ENCODE results near the gene DSC1. TPM values are rescaled to one million over a fixed set of nuclear protein-coding genes. Genes with fewer than 3 reads are reported as not detected.

Gene DSC1
- total and polyA plus RNA-seq, 2 of the 8 experiments (the other 6 are each of a cell fraction or from before 2014, with no cell fraction given), result 0.02 TPM; not detected in 1

DNA sequence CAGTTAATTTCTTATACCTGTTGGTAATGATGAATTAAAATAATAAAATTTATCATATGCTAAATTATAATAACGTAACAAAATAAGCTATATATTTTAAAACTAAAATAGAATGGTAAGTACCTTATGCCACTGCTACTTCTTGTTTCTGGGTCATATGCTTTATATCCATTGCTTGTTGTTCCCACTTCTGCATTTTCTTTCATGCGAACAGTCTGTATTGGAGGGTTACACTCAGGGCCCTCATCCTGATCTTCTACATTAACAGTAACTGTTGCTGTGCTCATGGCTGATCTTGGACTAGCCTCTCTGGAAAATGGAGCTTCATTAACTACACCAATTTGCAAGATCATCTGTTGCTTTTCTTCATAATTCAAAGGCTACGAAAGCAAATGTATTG lies 82.7 kb downstream of the DSC1 start:
- Histone ChIP-seq H2BK20ac (ENCODE audit: low read length) (no peak overlapping the region), H3K14ac (ENCODE audit: insufficient read length) (no peak overlapping the region), H4K5ac (ENCODE audit: insufficient read length, low read depth, low read length) (no peak overlapping the region), H3K27ac (ENCODE audit: low read depth, low read length) (no peak overlapping the region), H3K36me3 (ENCODE audit: control insufficient read depth in 2 of 4, insufficient read depth in 4 of 4, low read length in 3 of 4) (peaks cover 2 to 39% (median 22%) of the 10 kb centered on the region in 4 experiments; a peak in 7 of 8 replicates), H3K9ac (replicated peaks in 1 of 4; ENCODE audit: extremely low read depth in 1 of 4, low read depth in 3 of 4, low read length in 3 of 4) (no peak overlapping the region), H3K18ac (ENCODE audit: extremely low read depth, low read length) (no peak overlapping the region), H2BK12ac (ENCODE audit: low read depth, low read length) (no peak overlapping the region), H3K4me2 (ENCODE audit: insufficient read depth in 1 of 2, low read depth in 2 of 2, low read length in 2 of 2) (no peak overlapping the region), H3K23me2 (ENCODE audit: low read depth, low read length) (no peaks in the 10 kb centered on the region; the same call in 1 of the 2 replicates), H3K56ac (replicated peaks; ENCODE audit: insufficient read length, low read depth, low read length) (no peak overlapping the region), H3K4ac (replicated peaks; ENCODE audit: insufficient read length, low read depth, low read length) (no peak overlapping the region), H3K4me1 (replicated peaks in 1 of 4; ENCODE audit: control insufficient read depth in 3 of 4, insufficient read depth in 4 of 4, low read length in 3 of 4) (no peaks in the 10 kb centered on the region), H2BK120ac (replicated peaks; ENCODE audit: low read depth, low read length) (no peak overlapping the region), H4K91ac (replicated peaks; ENCODE audit: insufficient read length, low read length) (no peak overlapping the region), H4K20me1 (replicated peaks in 1 of 2; ENCODE audit: control insufficient read depth in 1 of 2, insufficient read depth in 2 of 2, low read length in 2 of 2) (no peaks in the 10 kb centered on the region), H4K8ac (ENCODE audit: extremely low read depth, insufficient read depth, low read length) (no peak overlapping the region), H2BK15ac (ENCODE audit: low read length) (no peak overlapping the region), H3K79me2 (ENCODE audit: control insufficient read depth in 1 of 2, insufficient read depth in 2 of 2, low read length in 2 of 2) (no peaks in the 10 kb centered on the region), H3K23ac (ENCODE audit: insufficient read length) (no peak overlapping the region), H3K27me3 (replicated peaks in 1 of 4; ENCODE audit: control insufficient read depth in 3 of 4, extremely low read depth in 1 of 4, insufficient read depth in 3 of 4, low read length in 3 of 4) (no peaks in the 10 kb centered on the region), H3K9me3 (ENCODE audit: insufficient read depth in 2 of 2, low read depth in 1 of 2, low read length in 1 of 2) (no peaks in the 10 kb centered on the region), H3K4me3 (ENCODE audit: extremely low read depth in 1 of 4, insufficient read depth in 2 of 4, low read depth in 3 of 4, low read length in 4 of 4) (no peak overlapping the region), H2AK5ac (ENCODE audit: low read depth, low read length) (no peak overlapping the region), H3K79me1 (ENCODE audit: low read depth, low read length) (no peaks in the 10 kb centered on the region), H2AFZ (ENCODE audit: low read length) (no peak overlapping the region), H2BK5ac (ENCODE audit: low read depth, low read length) (no peak overlapping the region)
- DNase-seq (ENCODE audit: low read depth in 1 of 2, low spot score in 2 of 2) (no peak), FAIRE-seq (no peak)
- CTCF ChIA-PET (ENCODE audit: partially characterized antibody), result no interaction called here
- POLR2A ChIA-PET (ENCODE audit: partially characterized antibody), result no interaction called here
- WGBS, 2 experiments (ENCODE audit: extremely low coverage in 1 of 2, insufficient coverage in 1 of 2, insufficient read length in 1 of 2, insufficient replicate concordance in 2 of 2, low coverage in 1 of 2, low lambda C conversion rate in 2 of 2, missing lambda C conversion rate in 1 of 2), result 93% methylated on average over 3 of the region's 3 CpGs; no CpG with 5 or more reads in 1 of the 2 experiments
- no peak for TF ChIP-seq GABPA (IDR thresholded peaks at IDR 0.05; ENCODE audit: borderline replicate concordance, insufficient read depth, low read length)
- no peak for TF ChIP-seq TCF12 (IDR thresholded peaks at IDR 0.05; ENCODE audit: low read depth, low read length)
- TF ChIP-seq BCL11A (IDR thresholded peaks at IDR 0.05; ENCODE audit: low read depth in 2 of 2, low read length in 2 of 2), result no peak
- no peak for TF ChIP-seq EZH2 (IDR thresholded peaks at IDR 0.05; ENCODE audit: low read depth, low read length, severe bottlenecking)
- no peak for TF ChIP-seq CBX8 (IDR thresholded peaks at IDR 0.05; ENCODE audit: borderline replicate concordance, low read depth, low read length)
- no peak for TF ChIP-seq JUND (IDR thresholded peaks at IDR 0.05; ENCODE audit: low read length)
- TF ChIP-seq RXRA (IDR thresholded peaks at IDR 0.05; ENCODE audit: insufficient read depth, low read depth, low read length), result no peak
- TF ChIP-seq, protein P1, sequence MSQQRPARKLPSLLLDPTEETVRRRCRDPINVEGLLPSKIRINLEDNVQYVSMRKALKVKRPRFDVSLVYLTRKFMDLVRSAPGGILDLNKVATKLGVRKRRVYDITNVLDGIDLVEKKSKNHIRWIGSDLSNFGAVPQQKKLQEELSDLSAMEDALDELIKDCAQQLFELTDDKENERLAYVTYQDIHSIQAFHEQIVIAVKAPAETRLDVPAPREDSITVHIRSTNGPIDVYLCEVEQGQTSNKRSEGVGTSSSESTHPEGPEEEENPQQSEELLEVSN (IDR thresholded peaks at IDR 0.05), result no peak
- no peak for TF ChIP-seq SIX5 (IDR thresholded peaks at IDR 0.05; ENCODE audit: low read depth, low read length)
- TF ChIP-seq SAP30 (IDR thresholded peaks at IDR 0.05; ENCODE audit: insufficient read depth, insufficient replicate concordance, low read length), result no peak
- TF ChIP-seq, protein P2, sequence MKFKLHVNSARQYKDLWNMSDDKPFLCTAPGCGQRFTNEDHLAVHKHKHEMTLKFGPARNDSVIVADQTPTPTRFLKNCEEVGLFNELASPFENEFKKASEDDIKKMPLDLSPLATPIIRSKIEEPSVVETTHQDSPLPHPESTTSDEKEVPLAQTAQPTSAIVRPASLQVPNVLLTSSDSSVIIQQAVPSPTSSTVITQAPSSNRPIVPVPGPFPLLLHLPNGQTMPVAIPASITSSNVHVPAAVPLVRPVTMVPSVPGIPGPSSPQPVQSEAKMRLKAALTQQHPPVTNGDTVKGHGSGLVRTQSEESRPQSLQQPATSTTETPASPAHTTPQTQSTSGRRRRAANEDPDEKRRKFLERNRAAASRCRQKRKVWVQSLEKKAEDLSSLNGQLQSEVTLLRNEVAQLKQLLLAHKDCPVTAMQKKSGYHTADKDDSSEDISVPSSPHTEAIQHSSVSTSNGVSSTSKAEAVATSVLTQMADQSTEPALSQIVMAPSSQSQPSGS (IDR thresholded peaks at IDR 0.05; ENCODE audit: low read length), result no peak
- no peak for TF ChIP-seq KDM5A (IDR thresholded peaks at IDR 0.05; ENCODE audit: low read length)
